OCI-LY3 (cell line): ENCODE data around the gene NMNAT1.

ENCODE experiments used
- CTCF ChIP-seq: fragments of 200-600, 300-600 bp; sonication (generic); IDR thresholded peaks from 2 replicates; pipeline ENCODE4 v1.5.1; 2014; ENCODE audit warnings: antibody characterized with exemption, low read length, low read depth
- EZH2phosphoT487 ChIP-seq: fragments of 200-600 bp; shearing (Covaris generic); IDR thresholded peaks from 2 replicates; pipeline ENCODE4 v1.6.1; 2018; ENCODE audit warnings: antibody characterized with exemption, mixed run types, low read depth

DNA sequence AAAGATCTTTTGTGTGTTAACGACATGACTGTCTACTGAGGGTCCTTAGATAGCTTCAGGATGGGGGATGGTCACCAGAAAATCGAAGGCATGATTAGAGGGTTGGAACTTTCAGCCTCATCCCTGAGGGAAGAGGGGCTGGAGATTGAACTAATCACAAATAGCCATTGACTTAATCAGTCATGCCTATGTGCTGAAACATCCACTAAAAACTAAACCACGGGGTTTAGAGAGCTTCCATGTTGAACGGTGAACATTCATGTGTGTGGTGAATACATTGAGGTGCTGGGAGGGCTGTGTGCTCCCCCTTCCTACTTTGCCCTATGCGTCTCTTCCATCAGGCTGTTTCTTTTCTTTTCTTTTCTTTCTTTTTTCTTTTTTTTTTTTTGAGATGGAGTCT is 70.7 kb downstream of the NMNAT1 start:
- TF ChIP-seq CTCF (no peak), EZH2phosphoT487 (no peak)
